K562 (cell line): ENCODE results near the gene SLC43A2. TPM values are rescaled to one million over a fixed set of nuclear protein-coding genes. Genes with fewer than 3 reads are reported as not detected.

Experiments
- ARID2 ChIP-seq: fragments of 450-650 bp; IDR thresholded peaks from 2 replicates; pipeline ENCODE4 v1.6.1; 2017; ENCODE audit warnings: antibody characterized with exemption, mild to moderate bottlenecking
- BDP1 ChIP-seq: IDR thresholded peaks from 3 replicates; pipeline ENCODE4 v1.6.1; 2011; ENCODE audit not compliant: insufficient read length, insufficient read depth
- BMI1 ChIP-seq: fragments of 150-350 bp; IDR thresholded peaks from 2 replicates; pipeline ENCODE4 v1.6.1; 2014; ENCODE audit warnings: low read length
- CAMTA2 ChIP-seq: fragments of 250-450 bp; sonication (Bioruptor Pico); conservative IDR thresholded peaks from 2 replicates; pipeline ENCODE4 v1.5.1; 2022
- CBX1 ChIP-seq: sonication (generic); IDR thresholded peaks from 2 replicates; pipeline ENCODE4 v1.6.1; 2016; ENCODE audit warnings: antibody characterized with exemption, low read depth, mild to moderate bottlenecking
- CBX8 ChIP-seq: fragments of 200-600 bp; sonication (generic); IDR thresholded peaks from 2 replicates; pipeline ENCODE4 v1.6.1; 2012; ENCODE audit warnings: borderline replicate concordance, mixed run types, low read depth, mild to moderate bottlenecking, moderate library complexity, mixed read lengths, low read length, control low read depth, inconsistent platforms; ENCODE audit not compliant: poor library complexity, severe bottlenecking; ENCODE audit errors: extremely low read depth
- E2F3 ChIP-seq: fragments of 250-450 bp; sonication (Bioruptor Pico); IDR thresholded peaks from 2 replicates; pipeline ENCODE4 v1.4.0; 2020; ENCODE audit warnings: mild to moderate bottlenecking
- FOS ChIP-seq: IDR thresholded peaks from 3 replicates; pipeline ENCODE4 v1.6.1; 2011; ENCODE audit not compliant: insufficient read length; ENCODE audit errors: extremely low read depth
- FOSL1 ChIP-seq: fragments of 200-800 bp; sonication (Bioruptor generic); conservative IDR thresholded peaks from 2 replicates; pipeline ENCODE4 v1.6.1; 2016; ENCODE audit warnings: missing genetic modification characterization, missing compliant biosample characterization
- GATA2 ChIP-seq: sonication (generic); formaldehyde crosslinking; IDR thresholded peaks from 2 replicates; pipeline ENCODE4 v1.4.0; 2020; ENCODE audit warnings: mild to moderate bottlenecking, missing genetic modification reagents
- HOXB6 ChIP-seq: fragments of 250-450 bp; sonication (Bioruptor Pico); IDR thresholded peaks from 2 replicates; pipeline ENCODE4 v1.5.1; 2022; ENCODE audit warnings: mild to moderate bottlenecking, borderline replicate concordance
- MCM7 ChIP-seq, 2 experiments: fragments of 450-650 bp; IDR thresholded peaks; 2 replicates each; pipeline ENCODE4 v1.6.1; 2016 to 2018
- PHB ChIP-seq: fragments of 250-450 bp; sonication (Bioruptor Pico); IDR thresholded peaks from 2 replicates; pipeline ENCODE4 v1.5.0; 2021
- SMARCE1 ChIP-seq: fragments of 450-650 bp; IDR thresholded peaks from 2 replicates; pipeline ENCODE4 v1.7.1; 2016; ENCODE audit warnings: mild to moderate bottlenecking
- TGIF2 ChIP-seq: sonication (generic); formaldehyde crosslinking; IDR thresholded peaks from 2 replicates; pipeline ENCODE4 v1.8.1; 2022; ENCODE audit warnings: mild to moderate bottlenecking, missing genetic modification reagents, moderate library complexity
- THRAP3 ChIP-seq: fragments of 450-650 bp; IDR thresholded peaks from 2 replicates; pipeline ENCODE4 v1.6.1; 2016; ENCODE audit warnings: mild to moderate bottlenecking, inconsistent platforms, borderline replicate concordance
- TRIM24 ChIP-seq, 2 experiments: fragments of 450-650 bp; IDR thresholded peaks; 2 replicates each; pipeline ENCODE4 v1.6.1; 2016
- ZKSCAN8 ChIP-seq: fragments of 200-800 bp; sonication (Bioruptor generic); IDR thresholded peaks from 2 replicates; pipeline ENCODE4 v1.6.1; 2016; ENCODE audit warnings: missing genetic modification characterization, missing compliant biosample characterization
- ZNF165 ChIP-seq: fragments of 250-450 bp; sonication (Bioruptor Pico); IDR thresholded peaks from 2 replicates; pipeline ENCODE4 v1.4.0; 2020; ENCODE audit warnings: borderline replicate concordance
- ZNF232 ChIP-seq: sonication (generic); formaldehyde crosslinking; IDR thresholded peaks from 2 replicates; pipeline ENCODE4 v1.8.0; 2022; ENCODE audit warnings: mild to moderate bottlenecking, missing genetic modification reagents
- ZNF583 ChIP-seq: fragments of 250-450 bp; sonication (Bioruptor Pico); IDR thresholded peaks from 2 replicates; pipeline ENCODE4 v1.4.0; 2020
- ZNF780A ChIP-seq: fragments of 250-450 bp; sonication (Bioruptor Pico); IDR thresholded peaks from 2 replicates; pipeline ENCODE4 v1.5.0; 2021; ENCODE audit warnings: mild to moderate bottlenecking
- ZZZ3 ChIP-seq: fragments of 450-650 bp; IDR thresholded peaks from 2 replicates; pipeline ENCODE4 v1.6.1; 2016; ENCODE audit warnings: antibody characterized with exemption, mild to moderate bottlenecking, moderate library complexity
- polyA plus RNA-seq, 8 experiments: library from polyadenylated mRNA; depleted of rRNA in 4 of 8; stranded (reverse) in 5 of 8; unstranded in 3 of 8; fragments of >200 nt; fragmentation: Nextera tagmentation in 2 of 8; fragmentation: Illumina TruSeq in 1 of 8; extraction: Ambion mirVana in 2 of 8; extraction: Trizol in 1 of 8; gene quantifications; 2 replicates each; pipeline versions ENCODE4 v1.2.1 to v1.2.3, GENCODE V29; 2011 to 2014; ENCODE audit warnings: inconsistent platforms in 1 of 8, missing spikeins in 1 of 8
- total RNA-seq, 7 experiments: library from RNA; depleted of rRNA in 6 of 7; stranded (reverse); fragments of >200 nt in 6 of 7; fragmentation: Illumina TruSeq in 2 of 7; extraction: Trizol in 2 of 7; gene quantifications; 2 replicates each; pipeline versions ENCODE4 v1.2.1 to v1.2.3, GENCODE V29; 2011 to 2021; ENCODE audit warnings: low replicate concordance in 1 of 7
- TF ChIP-seq, protein P1 (sequence below): IDR thresholded peaks from 2 replicates; pipeline ENCODE4 v1.6.1; 2011; ENCODE audit warnings: borderline replicate concordance, low read depth, mild to moderate bottlenecking, moderate library complexity, low read length; ENCODE audit not compliant: insufficient read depth, poor library complexity, severe bottlenecking
- TF ChIP-seq, protein P2 (sequence below): fragments of 250-450 bp; sonication (Bioruptor Pico); IDR thresholded peaks from 2 replicates; pipeline ENCODE4 v1.8.0; 2021; ENCODE audit warnings: moderate library complexity, mild to moderate bottlenecking, inconsistent platforms
- TF ChIP-seq, protein P3 (sequence below): sonication (generic); formaldehyde crosslinking; IDR thresholded peaks from 2 replicates; pipeline ENCODE4 v1.4.0; 2020; ENCODE audit warnings: mild to moderate bottlenecking, missing genetic modification reagents

The SLC43A2 gene
- total and polyA plus RNA-seq, 9 of the 15 experiments (the other 6 are each of a cell fraction or from before 2014, with no cell fraction given): 0.03 to 10.2 (median 3.6) TPM

DNA sequence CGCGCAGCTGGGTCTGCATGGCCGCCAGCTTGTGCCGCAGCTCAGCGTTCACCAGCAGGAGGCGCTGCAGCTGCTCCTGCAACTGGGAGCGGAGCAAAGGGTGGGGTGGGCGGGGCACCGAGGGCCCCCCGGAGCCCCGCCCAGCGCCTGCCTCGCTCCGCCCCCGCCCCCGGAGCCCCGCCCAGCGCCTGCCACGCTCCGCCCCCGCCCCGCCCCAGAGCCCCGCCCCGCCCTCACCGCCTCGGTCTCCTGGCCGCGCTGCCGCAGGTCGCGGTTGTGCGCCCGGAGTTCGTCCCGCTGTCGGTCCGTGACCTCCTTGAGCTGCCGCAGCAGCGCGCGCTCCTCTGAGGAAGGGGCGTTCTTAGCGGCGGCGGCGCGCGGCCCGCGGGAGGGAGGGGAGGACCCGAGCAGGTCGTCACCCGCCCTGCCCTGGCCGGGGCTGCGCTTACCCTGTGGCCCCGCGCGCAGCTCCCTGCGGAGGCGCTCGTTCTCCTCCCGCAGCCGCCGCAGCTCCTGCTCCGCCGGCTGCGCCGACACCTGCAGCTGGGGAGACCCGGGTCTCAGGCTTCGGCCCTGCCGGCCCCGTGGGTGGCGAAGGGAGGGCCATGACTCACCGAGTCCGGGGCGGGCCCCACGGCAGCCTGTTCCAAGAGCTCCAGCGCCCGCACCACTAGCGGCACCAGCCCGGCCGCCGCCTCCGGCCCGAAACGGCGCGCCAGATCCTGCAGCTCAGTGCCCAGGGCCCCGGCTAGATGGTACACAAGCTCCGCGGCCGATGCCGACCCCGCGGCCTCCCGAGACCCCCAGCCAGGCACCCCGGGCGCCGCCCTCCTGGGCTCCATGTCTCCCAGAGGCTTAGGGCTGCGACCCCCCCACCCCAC lies 20.6 kb upstream of the SLC43A2 start (continued):
- TF ChIP-seq CAMTA2 (CRISPR knock-in tag): no peak
- TF ChIP-seq BMI1: no peak
- no peak for TF ChIP-seq MCM7 (IDR thresholded peaks at IDR 0.05)
- TF ChIP-seq ZKSCAN8: no peak
- TF ChIP-seq CBX8: no peak
- TF ChIP-seq, protein P1, sequence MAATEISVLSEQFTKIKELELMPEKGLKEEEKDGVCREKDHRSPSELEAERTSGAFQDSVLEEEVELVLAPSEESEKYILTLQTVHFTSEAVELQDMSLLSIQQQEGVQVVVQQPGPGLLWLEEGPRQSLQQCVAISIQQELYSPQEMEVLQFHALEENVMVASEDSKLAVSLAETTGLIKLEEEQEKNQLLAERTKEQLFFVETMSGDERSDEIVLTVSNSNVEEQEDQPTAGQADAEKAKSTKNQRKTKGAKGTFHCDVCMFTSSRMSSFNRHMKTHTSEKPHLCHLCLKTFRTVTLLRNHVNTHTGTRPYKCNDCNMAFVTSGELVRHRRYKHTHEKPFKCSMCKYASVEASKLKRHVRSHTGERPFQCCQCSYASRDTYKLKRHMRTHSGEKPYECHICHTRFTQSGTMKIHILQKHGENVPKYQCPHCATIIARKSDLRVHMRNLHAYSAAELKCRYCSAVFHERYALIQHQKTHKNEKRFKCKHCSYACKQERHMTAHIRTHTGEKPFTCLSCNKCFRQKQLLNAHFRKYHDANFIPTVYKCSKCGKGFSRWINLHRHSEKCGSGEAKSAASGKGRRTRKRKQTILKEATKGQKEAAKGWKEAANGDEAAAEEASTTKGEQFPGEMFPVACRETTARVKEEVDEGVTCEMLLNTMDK: peak; percentile 96
- TF ChIP-seq BDP1: no peak
- no peak for TF ChIP-seq GATA2 (CRISPR knock-in tag)
- peak; percentile 94; the same call in 1 of the 2 replicates for TF ChIP-seq PHB (CRISPR knock-in tag)
- no peak for TF ChIP-seq ZNF165 (CRISPR knock-in tag)
- TF ChIP-seq ARID2: no peak
- TF ChIP-seq TGIF2 (CRISPR knock-in tag): no peak
- no peak for TF ChIP-seq ZNF780A
- no peak for TF ChIP-seq ZNF583 (CRISPR knock-in tag)
- TF ChIP-seq THRAP3: no peak
- no peak for TF ChIP-seq E2F3 (CRISPR knock-in tag)
- TF ChIP-seq CBX1: peak; percentile 57; the same call in 1 of the 2 replicates
- TF ChIP-seq ZZZ3: no peak
- no peak for TF ChIP-seq TRIM24 (IDR thresholded peaks at IDR 0.05)
- TF ChIP-seq ZNF232 (CRISPR knock-in tag): 0 out of 2 replicates have a peak, but pooled peaks have one; percentile 46
- TF ChIP-seq FOS: no peak
- peak; percentile 88 for TF ChIP-seq FOSL1 (tag)
- TF ChIP-seq, protein P2, sequence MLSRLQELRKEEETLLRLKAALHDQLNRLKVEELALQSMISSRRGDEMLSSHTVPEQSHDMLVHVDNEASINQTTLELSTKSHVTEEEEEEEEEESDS: no peak
- TF ChIP-seq SMARCE1: no peak
- TF ChIP-seq, protein P3, sequence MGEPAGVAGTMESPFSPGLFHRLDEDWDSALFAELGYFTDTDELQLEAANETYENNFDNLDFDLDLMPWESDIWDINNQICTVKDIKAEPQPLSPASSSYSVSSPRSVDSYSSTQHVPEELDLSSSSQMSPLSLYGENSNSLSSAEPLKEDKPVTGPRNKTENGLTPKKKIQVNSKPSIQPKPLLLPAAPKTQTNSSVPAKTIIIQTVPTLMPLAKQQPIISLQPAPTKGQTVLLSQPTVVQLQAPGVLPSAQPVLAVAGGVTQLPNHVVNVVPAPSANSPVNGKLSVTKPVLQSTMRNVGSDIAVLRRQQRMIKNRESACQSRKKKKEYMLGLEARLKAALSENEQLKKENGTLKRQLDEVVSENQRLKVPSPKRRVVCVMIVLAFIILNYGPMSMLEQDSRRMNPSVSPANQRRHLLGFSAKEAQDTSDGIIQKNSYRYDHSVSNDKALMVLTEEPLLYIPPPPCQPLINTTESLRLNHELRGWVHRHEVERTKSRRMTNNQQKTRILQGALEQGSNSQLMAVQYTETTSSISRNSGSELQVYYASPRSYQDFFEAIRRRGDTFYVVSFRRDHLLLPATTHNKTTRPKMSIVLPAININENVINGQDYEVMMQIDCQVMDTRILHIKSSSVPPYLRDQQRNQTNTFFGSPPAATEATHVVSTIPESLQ (CRISPR knock-in tag): 0 out of 2 replicates have a peak, but pooled peaks have one; percentile 32
- no peak for TF ChIP-seq HOXB6
